Prostate gland (tissue), 2 donors: Measurements from ENCODE around the gene RGS10.

ENCODE experiments used
- POLR2AphosphoS5 ChIP-seq: sonication (generic); formaldehyde crosslinking; IDR thresholded peaks from one replicate; pipeline ENCODE4 v1.6.1; 2017; ENCODE audit warnings: antibody characterized with exemption
- TF ChIP-seq, protein P1 (sequence below), 4 experiments: fragments of 200-600 bp in 2 of 4; fragments of 450-650 bp in 2 of 4; sonication (generic) in 2 of 4; IDR thresholded peaks; 1 replicate in 3 of 4; 2 replicates in 1 of 4; pipeline ENCODE4 v1.5.1; 2016 to 2019; ENCODE audit warnings: antibody characterized with exemption in 4 of 4, mild to moderate bottlenecking in 2 of 4, moderate library complexity in 2 of 4

GRCh38 chr10:119450606-119451299 lies 91.8 kb downstream of the RGS10 start:
- TF ChIP-seq POLR2AphosphoS5, result no peak
- TF ChIP-seq, protein P1, sequence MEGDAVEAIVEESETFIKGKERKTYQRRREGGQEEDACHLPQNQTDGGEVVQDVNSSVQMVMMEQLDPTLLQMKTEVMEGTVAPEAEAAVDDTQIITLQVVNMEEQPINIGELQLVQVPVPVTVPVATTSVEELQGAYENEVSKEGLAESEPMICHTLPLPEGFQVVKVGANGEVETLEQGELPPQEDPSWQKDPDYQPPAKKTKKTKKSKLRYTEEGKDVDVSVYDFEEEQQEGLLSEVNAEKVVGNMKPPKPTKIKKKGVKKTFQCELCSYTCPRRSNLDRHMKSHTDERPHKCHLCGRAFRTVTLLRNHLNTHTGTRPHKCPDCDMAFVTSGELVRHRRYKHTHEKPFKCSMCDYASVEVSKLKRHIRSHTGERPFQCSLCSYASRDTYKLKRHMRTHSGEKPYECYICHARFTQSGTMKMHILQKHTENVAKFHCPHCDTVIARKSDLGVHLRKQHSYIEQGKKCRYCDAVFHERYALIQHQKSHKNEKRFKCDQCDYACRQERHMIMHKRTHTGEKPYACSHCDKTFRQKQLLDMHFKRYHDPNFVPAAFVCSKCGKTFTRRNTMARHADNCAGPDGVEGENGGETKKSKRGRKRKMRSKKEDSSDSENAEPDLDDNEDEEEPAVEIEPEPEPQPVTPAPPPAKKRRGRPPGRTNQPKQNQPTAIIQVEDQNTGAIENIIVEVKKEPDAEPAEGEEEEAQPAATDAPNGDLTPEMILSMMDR (IDR thresholded peaks at IDR 0.05), result no peak
